Endothelial cell of umbilical vein (primary cell): ENCODE results near the gene JAZF1. TPM values are rescaled to one million over a fixed set of nuclear protein-coding genes. Genes with fewer than 3 reads are reported as not detected.

ENCODE experiments used
- BruUV-seq: library from RNA; stranded (reverse); fragments of 400-500 nt; replicated peaks from 2 replicates; lab custom pipeline; 2021; lab: Mats Ljungman, UMichigan
- CTCF ChIA-PET: fragments of 300-600, 350-600 bp; sonication (Branson Sonifier 250); formaldehyde crosslinking; loops from one replicate; lab custom pipeline; 2021; ENCODE audit warnings: antibody characterized with exemption, inconsistent platforms; lab: Charles Lee
- POLR2A ChIA-PET: fragments of 300-600, 350-600 bp; sonication (Branson Sonifier 250); formaldehyde crosslinking; loops from one replicate; lab custom pipeline; 2021; ENCODE audit warnings: antibody characterized with exemption, inconsistent platforms; lab: Charles Lee
- DNase-seq: peaks from one replicate; pipeline ENCODE4 v3.0.0-alpha.2; 2011; ENCODE audit warnings: low read depth, low spot score
- FAIRE-seq: peaks from 2 replicates; lab custom pipeline; 2011; peaks lifted over from hg19 to GRCh38; lab: Jason Lieb, UNC
- H2AFZ ChIP-seq: 2 replicates; pipeline ENCODE4 v1.6.0; 2012; ENCODE audit warnings: low read depth, low read length, control low read depth, inconsistent platforms
- H3K27ac ChIP-seq: 2 replicates; pipeline ENCODE4 v1.5.1; 2011; ENCODE audit warnings: low read depth, mild to moderate bottlenecking, control low read depth, low read length, moderate library complexity; ENCODE audit not compliant: insufficient read depth
- H3K27me3 ChIP-seq, 2 experiments: 2 replicates each; pipeline versions ENCODE4 v1.6.0 to v1.6.1; 2011; ENCODE audit warnings: low read length in 2 of 2, mixed read lengths in 1 of 2; ENCODE audit not compliant: control insufficient read depth in 2 of 2, insufficient read depth in 2 of 2
- H3K36me3 ChIP-seq, 2 experiments: 2 replicates in 1 of 2; 3 replicates in 1 of 2; pipeline ENCODE4 v1.5.1; 2011; ENCODE audit warnings: low read length in 2 of 2, mild to moderate bottlenecking in 1 of 2, moderate library complexity in 1 of 2; ENCODE audit not compliant: control insufficient read depth in 2 of 2, insufficient read depth in 2 of 2; ENCODE audit errors: extremely low read depth in 1 of 2
- H3K4me1 ChIP-seq: 3 replicates; pipeline ENCODE4 v1.5.1; 2011; ENCODE audit warnings: mild to moderate bottlenecking, low read length; ENCODE audit not compliant: control insufficient read depth, insufficient read depth; ENCODE audit errors: extremely low read depth
- H3K4me2 ChIP-seq: 2 replicates; pipeline ENCODE4 v1.6.1; 2011; ENCODE audit warnings: low read length, control low read depth, mixed read lengths; ENCODE audit not compliant: insufficient read depth
- H3K4me3 ChIP-seq, 3 experiments: fragments of 200-600 bp in 1 of 3; sonication (generic), shearing (Covaris generic) in 1 of 3; replicated peaks in 1 of 3; 2 replicates each; pipeline ENCODE4 v1.5.1; 2011 to 2016; ENCODE audit warnings: control low read depth in 3 of 3, low read length in 3 of 3, mild to moderate bottlenecking in 2 of 3, inconsistent platforms in 1 of 3, low read depth in 1 of 3, moderate library complexity in 1 of 3; ENCODE audit not compliant: insufficient read depth in 1 of 3
- H3K79me2 ChIP-seq: 2 replicates; pipeline ENCODE4 v1.6.0; 2012; ENCODE audit warnings: low read length, inconsistent platforms; ENCODE audit not compliant: control insufficient read depth, insufficient read depth
- H3K9ac ChIP-seq: replicated peaks from 2 replicates; pipeline ENCODE3; 2011; ENCODE audit warnings: low read length, control low read depth; ENCODE audit not compliant: insufficient read depth; ENCODE audit errors: extremely low read depth
- H3K9me1 ChIP-seq: replicated peaks from 3 replicates; pipeline ENCODE4 v1.6.0; 2011; ENCODE audit warnings: mild to moderate bottlenecking, low read length; ENCODE audit not compliant: control insufficient read depth, insufficient read depth; ENCODE audit errors: extremely low read depth
- H3K9me3 ChIP-seq: replicated peaks from 2 replicates; pipeline ENCODE4 v1.5.1; 2012; ENCODE audit warnings: low read length, inconsistent platforms; ENCODE audit not compliant: control insufficient read depth, insufficient read depth
- H4K20me1 ChIP-seq: replicated peaks from 2 replicates; pipeline ENCODE3; 2011; ENCODE audit warnings: mild to moderate bottlenecking, low read length; ENCODE audit not compliant: control insufficient read depth, insufficient read depth; ENCODE audit errors: extremely low read depth
- CTCF ChIP-seq, 2 donors: IDR thresholded peaks; 1 replicate in 1 of 2; 2 replicates in 1 of 2; pipeline ENCODE4 v1.5.1; 2011; ENCODE audit warnings: low read length in 2 of 2, mild to moderate bottlenecking in 2 of 2, moderate library complexity in 2 of 2, control low read depth in 1 of 2, inconsistent platforms in 1 of 2, low read depth in 1 of 2; ENCODE audit not compliant: insufficient read depth in 1 of 2; ENCODE audit errors: extremely low read depth in 1 of 2
- EZH2 ChIP-seq: IDR thresholded peaks from 2 replicates; pipeline ENCODE4 v1.6.1; 2012; ENCODE audit warnings: borderline replicate concordance, low read depth, mild to moderate bottlenecking, moderate library complexity, low read length, inconsistent platforms; ENCODE audit not compliant: severe bottlenecking
- FOS ChIP-seq: IDR thresholded peaks from 2 replicates; pipeline ENCODE4 v1.6.1; 2011; ENCODE audit warnings: mild to moderate bottlenecking, low read length, moderate library complexity, borderline replicate concordance; ENCODE audit not compliant: insufficient read depth
- GATA2 ChIP-seq: IDR thresholded peaks from 2 replicates; pipeline ENCODE4 v1.7.0; 2011; ENCODE audit warnings: low read depth, mild to moderate bottlenecking, moderate library complexity, mixed read lengths, low read length; ENCODE audit not compliant: insufficient read length, insufficient read depth
- JUN ChIP-seq: IDR thresholded peaks from 2 replicates; pipeline ENCODE4 v1.6.1; 2011; ENCODE audit warnings: borderline replicate concordance, low read depth; ENCODE audit not compliant: insufficient read length, insufficient read depth
- MAX ChIP-seq: IDR thresholded peaks from 2 replicates; pipeline ENCODE4 v1.6.1; 2011; ENCODE audit not compliant: insufficient read depth, insufficient read length
- MYC ChIP-seq: IDR thresholded peaks from one replicate; pipeline ENCODE4 v1.6.1; 2011; ENCODE audit warnings: mild to moderate bottlenecking, low read depth, low read length
- POLR2A ChIP-seq: IDR thresholded peaks from 2 replicates; pipeline ENCODE4 v1.6.1; 2012; ENCODE audit warnings: low read depth, mild to moderate bottlenecking, control low read depth, low read length
- POLR2AphosphoS5 ChIP-seq: IDR thresholded peaks from 2 replicates; pipeline ENCODE4 v1.6.1; 2012; ENCODE audit warnings: low read depth, mild to moderate bottlenecking, control low read depth, low read length, moderate library complexity; ENCODE audit not compliant: insufficient read depth
- dilution Hi-C: fragments of 300-500 bp; cut with MboI; formaldehyde crosslinking; loops from one replicate; pipeline ENCODE4 v1.15.0; 2019; ENCODE audit warnings: low sequenced_read_pairs; ENCODE audit not compliant: extremely low pct_ligation_motif_present
- intact Hi-C: fragments of 100-400 bp; cut with micrococcal nuclease; formaldehyde crosslinking; loops from one replicate; pipeline ENCODE4 v1.10.0; 2022
- polyA plus RNA-seq, 4 experiments: library from polyadenylated mRNA; depleted of rRNA in 3 of 4; stranded (reverse) in 3 of 4; unstranded in 1 of 4; fragments of >200 nt; gene quantifications; 2 replicates each; pipeline versions ENCODE4 v1.2.1 to v1.2.3, GENCODE V29; 2011 to 2012; ENCODE audit warnings: missing spikeins in 1 of 4
- total RNA-seq: library from RNA; stranded (reverse); gene quantifications from 2 replicates; pipeline ENCODE4 v1.2.3, GENCODE V29; 2021

The JAZF1 gene
- total and polyA plus RNA-seq, 2 donors (not counting 3 experiments of a cell fraction or from before 2014, with no cell fraction given): 2.5 to 16.9 TPM

GRCh38 chr7:28226003-28226402 lies 45.4 kb upstream of the JAZF1 start:
- Histone ChIP-seq H3K27ac (no peak overlapping the region), H3K9me3 (no peaks in the 10 kb centered on the region), H3K36me3 (no peaks in the 10 kb centered on the region), H3K9me1 (no peaks in the 10 kb centered on the region), H3K27me3 (peaks cover 0 to 2% of the 10 kb centered on the region in 2 experiments), H4K20me1 (no peaks in the 10 kb centered on the region), H2AFZ (no peak overlapping the region), H3K4me2 (no peak overlapping the region), H3K9ac (no peak overlapping the region), H3K79me2 (no peaks in the 10 kb centered on the region), H3K4me1 (no peaks in the 10 kb centered on the region), H3K4me3 (no peak overlapping the region)
- dilution Hi-C loops (no loop called here), intact Hi-C loops (no loop called here)
- POLR2A ChIA-PET: no interaction called here
- BruUV-seq: no TSS peak
- TF ChIP-seq POLR2AphosphoS5 (no peak), MAX (no peak), FOS (no peak), JUN (no peak), MYC (no peak), POLR2A (no peak), GATA2 (no peak), CTCF (IDR thresholded peaks at IDR 0.05; ENCODE audit: extremely low read depth in 1 of 2, insufficient read depth in 1 of 2, low read depth in 1 of 2, low read length in 2 of 2) (no peak), EZH2 (no peak)
- no peak for DNase-seq
- CTCF ChIA-PET: no interaction called here
- no peak for FAIRE-seq
